Upper lobe of left lung (tissue), 4 donors: ENCODE data around the gene CYFIP2.

ENCODE experiments used
- CTCF ChIP-seq, 6 experiments: fragments of 450-650 bp in 4 of 6; fragments of 200-600 bp in 2 of 6; sonication (generic) in 2 of 6; IDR thresholded peaks; one replicate each; pipeline ENCODE4 v1.5.1; 2016 to 2019; ENCODE audit warnings: antibody characterized with exemption in 6 of 6
- EP300 ChIP-seq, 4 donors: sonication (generic); formaldehyde crosslinking; IDR thresholded peaks; one replicate each; pipeline ENCODE4 v1.5.1; 2017; ENCODE audit warnings: antibody characterized with exemption in 4 of 4, control low read depth in 2 of 4
- POLR2A ChIP-seq, 4 donors: fragments of 450-650 bp; IDR thresholded peaks; one replicate each; pipeline ENCODE4 v1.5.1; 2016 to 2017; ENCODE audit warnings: antibody characterized with exemption in 4 of 4, mild to moderate bottlenecking in 2 of 4

GRCh38 chr5:157230610-157231009 lies 35.3 kb upstream of the CYFIP2 start:
- TF ChIP-seq CTCF (IDR thresholded peaks at IDR 0.05): no peak
- no peak for TF ChIP-seq EP300 (IDR thresholded peaks at IDR 0.05)
- no peak for TF ChIP-seq POLR2A (IDR thresholded peaks at IDR 0.05)
